Neural crest cell (in vitro differentiated cells): ENCODE measurements around the gene SMIM17. TPM values are rescaled to one million over a fixed set of nuclear protein-coding genes. Genes with fewer than 3 reads are reported as not detected.

ENCODE experiments used
- DNase-seq: peaks from one replicate; pipeline ENCODE4 v3.0.0; 2021; ENCODE audit warnings: low read depth, mixed read lengths, low spot score
- H3K27ac Mint-ChIP-seq: one replicate; pipeline ENCODE4 v1.8.0; 2021; ENCODE audit warnings: mild to moderate bottlenecking, mixed read lengths; ENCODE audit not compliant: unreplicated experiment
- H3K27me3 Mint-ChIP-seq: 2 replicates; pipeline ENCODE4 v1.8.0; 2021; ENCODE audit warnings: low read depth, mild to moderate bottlenecking, mixed read lengths
- H3K36me3 Mint-ChIP-seq: 2 replicates; pipeline ENCODE4 v1.8.0; 2021; ENCODE audit warnings: low read depth, mild to moderate bottlenecking, mixed read lengths
- H3K4me1 Mint-ChIP-seq: 2 replicates; pipeline ENCODE4 v1.8.0; 2021; ENCODE audit warnings: mixed read lengths
- H3K4me3 Mint-ChIP-seq: one replicate; pipeline ENCODE4 v1.8.0; 2021; ENCODE audit warnings: mild to moderate bottlenecking, mixed read lengths
- H3K9me3 Mint-ChIP-seq: 2 replicates; pipeline ENCODE4 v1.8.0; 2021; ENCODE audit warnings: mixed read lengths
- CTCF ChIP-seq: fragments of 200-600 bp; sonication (generic); conservative IDR thresholded peaks from 2 replicates; pipeline ENCODE4 v1.5.0; 2021; ENCODE audit warnings: antibody characterized with exemption, mild to moderate bottlenecking
- total RNA-seq: library from RNA; stranded (reverse); gene quantifications from 2 replicates; pipeline ENCODE4 v1.2.1, GENCODE V29; 2021

Gene SMIM17
- total RNA-seq, 1 donor from 2014 or later, result 0.89 TPM

GRCh38 chr19:56625708-56626107, 17.3 kb upstream of the SMIM17 start:
- H3K27ac Mint-ChIP-seq, result no peak overlapping the region
- peaks cover 13% of the 10 kb centered on the region for H3K9me3 Mint-ChIP-seq
- no peak for DNase-seq
- TF ChIP-seq CTCF, result no peak
- peaks cover 74% of the 10 kb centered on the region for H3K36me3 Mint-ChIP-seq
- H3K27me3 Mint-ChIP-seq, result no peaks in the 10 kb centered on the region
- H3K4me3 Mint-ChIP-seq, result no peak overlapping the region
- H3K4me1 Mint-ChIP-seq, result no peaks in the 10 kb centered on the region

DNA sequence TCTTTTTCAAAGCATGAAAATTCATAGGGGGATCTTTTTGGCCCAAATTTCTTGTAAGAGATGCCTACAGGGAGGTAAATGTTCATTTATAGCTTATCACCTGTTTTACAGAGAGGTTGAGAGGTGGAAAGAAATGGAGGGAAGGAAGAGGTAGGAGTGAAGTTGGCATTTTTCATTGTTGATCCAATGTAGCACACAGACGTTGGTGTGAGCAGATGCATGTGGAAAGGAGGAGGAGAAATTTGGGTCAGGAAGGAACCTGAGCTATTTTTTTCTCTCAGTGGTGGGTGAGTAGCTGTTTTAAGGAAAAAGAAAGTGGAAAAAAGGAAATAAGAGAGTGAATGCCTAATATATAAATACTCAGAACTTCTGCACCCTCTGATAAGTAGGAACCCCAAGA, 9.9 kb upstream of the SMIM17 start:
- no peak for DNase-seq
- Mint-ChIP-seq H3K36me3 (peaks cover 50% of the 10 kb centered on the region), H3K9me3 (peaks cover 28% of the 10 kb centered on the region), H3K4me3 (no peak overlapping the region), H3K27me3 (no peaks in the 10 kb centered on the region), H3K4me1 (no peaks in the 10 kb centered on the region), H3K27ac (no peak overlapping the region)
- TF ChIP-seq CTCF, result no peak

GRCh38 chr19:56637976-56638555, 4.9 kb upstream of the SMIM17 start:
- Mint-ChIP-seq H3K4me1 (no peaks in the 10 kb centered on the region), H3K4me3 (no peak overlapping the region), H3K27ac (no peak overlapping the region), H3K9me3 (peaks cover 26% of the 10 kb centered on the region), H3K36me3 (peaks cover 30% of the 10 kb centered on the region), H3K27me3 (no peaks in the 10 kb centered on the region)
- no peak for TF ChIP-seq CTCF
- DNase-seq, result peak; percentile 46

GRCh38 chr19:56639217-56639616, 3.7 kb upstream of the SMIM17 start:
- no peak for TF ChIP-seq CTCF
- no peaks in the 10 kb centered on the region for H3K27me3 Mint-ChIP-seq
- H3K4me1 Mint-ChIP-seq, result no peaks in the 10 kb centered on the region
- H3K9me3 Mint-ChIP-seq, result peaks cover 22% of the 10 kb centered on the region
- no peak overlapping the region for H3K4me3 Mint-ChIP-seq
- H3K36me3 Mint-ChIP-seq, result peaks cover 26% of the 10 kb centered on the region
- no peak for DNase-seq
- no peak overlapping the region for H3K27ac Mint-ChIP-seq

DNA sequence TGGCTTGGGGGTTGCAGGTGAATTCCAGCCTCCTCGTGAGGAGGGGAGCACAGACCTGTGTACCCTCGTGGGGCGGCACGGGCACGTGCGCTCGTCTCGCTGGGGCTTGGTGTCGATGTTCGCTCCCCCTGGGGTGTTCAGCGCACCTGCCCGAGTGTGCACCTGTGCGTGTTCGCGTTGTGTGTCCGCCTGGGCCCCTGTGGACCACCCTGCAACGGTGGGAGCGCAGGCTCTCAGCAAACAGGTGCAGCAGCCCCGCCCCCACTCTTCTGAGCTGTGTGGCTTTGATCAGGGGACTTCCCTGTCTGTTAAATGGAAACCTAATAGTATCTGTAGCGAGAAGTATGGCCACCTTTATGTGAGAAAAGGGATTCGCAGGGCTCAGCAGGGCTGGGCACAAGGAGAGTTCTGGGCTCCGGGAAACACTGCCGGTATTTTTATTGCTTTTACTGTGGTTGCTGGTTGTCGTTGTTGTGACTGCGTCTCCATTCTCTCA, 549 bp downstream of the SMIM17 start:
- H3K36me3 Mint-ChIP-seq, result peaks cover 43% of the 10 kb centered on the region
- TF ChIP-seq CTCF, result no peak
- no peak for DNase-seq
- H3K27ac Mint-ChIP-seq, result no peak overlapping the region
- no peak overlapping the region for H3K4me3 Mint-ChIP-seq
- no peaks in the 10 kb centered on the region for H3K4me1 Mint-ChIP-seq
- H3K9me3 Mint-ChIP-seq, result peaks cover 33% of the 10 kb centered on the region
- no peaks in the 10 kb centered on the region for H3K27me3 Mint-ChIP-seq
